ENCODE measurements around the gene LRRC43.

Gene LRRC43

DNA sequence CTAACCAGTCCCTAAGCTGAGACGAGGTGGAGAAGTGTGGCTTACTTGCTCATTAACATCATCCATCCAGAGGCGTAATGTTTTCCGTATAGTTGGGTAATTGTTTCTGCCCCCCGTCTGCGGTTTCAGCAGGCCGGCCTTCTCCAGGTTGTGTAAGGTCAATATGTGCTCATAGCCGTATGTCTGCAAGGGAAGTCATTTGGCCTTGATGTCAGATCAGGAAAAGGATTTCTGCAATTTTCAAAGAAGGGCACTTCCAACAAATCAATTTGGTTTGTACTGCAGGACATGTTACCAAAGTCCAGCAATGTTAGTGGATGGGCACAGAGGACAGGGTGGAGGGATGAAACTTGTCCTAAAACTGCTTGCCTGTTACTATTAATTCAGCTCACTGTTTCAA, 52.8 kb downstream of the LRRC43 start:
- no peaks in the 10 kb centered on the region for H3K9me3 ChIP-seq (ENCODE audit: low read length)
- H3K27me3 ChIP-seq (ENCODE audit: control insufficient read depth in 1 of 2, insufficient read depth in 2 of 2, low read length in 2 of 2): no peaks in the 10 kb centered on the region
- H3K27ac ChIP-seq (ENCODE audit: low read depth, low read length): no peak overlapping the region
- no peak overlapping the region for H3K4me3 ChIP-seq (ENCODE audit: low read depth in 1 of 2, low read length in 2 of 2)
- peaks cover 45% of the 10 kb centered on the region for H3K36me3 ChIP-seq (ENCODE audit: insufficient read depth, low read length)
- H3K9ac ChIP-seq (ENCODE audit: low read length): no peak overlapping the region
- no peaks in the 10 kb centered on the region for H3K4me1 ChIP-seq (ENCODE audit: insufficient read depth, low read length)

DNA sequence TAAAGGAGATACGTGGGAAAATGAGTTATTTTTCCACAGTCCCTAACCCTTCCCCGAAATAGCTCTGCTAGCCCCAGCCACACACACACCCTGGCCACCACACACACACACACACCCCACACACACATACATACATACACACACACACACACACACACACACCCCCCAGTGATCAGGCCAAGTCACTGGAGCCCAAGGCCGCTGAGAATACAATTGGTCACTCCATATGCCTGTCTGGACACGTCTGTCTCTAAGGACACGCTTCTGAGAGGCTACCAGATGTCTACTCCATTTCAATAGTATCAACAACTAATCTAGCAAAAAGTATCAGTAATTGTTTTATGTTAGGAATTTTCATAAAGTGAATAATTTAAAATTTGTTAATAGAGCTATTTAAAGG, 55.9 kb downstream of the LRRC43 start:
- H3K4me3 ChIP-seq (ENCODE audit: low read depth in 1 of 2, low read length in 2 of 2): no peak overlapping the region

DNA sequence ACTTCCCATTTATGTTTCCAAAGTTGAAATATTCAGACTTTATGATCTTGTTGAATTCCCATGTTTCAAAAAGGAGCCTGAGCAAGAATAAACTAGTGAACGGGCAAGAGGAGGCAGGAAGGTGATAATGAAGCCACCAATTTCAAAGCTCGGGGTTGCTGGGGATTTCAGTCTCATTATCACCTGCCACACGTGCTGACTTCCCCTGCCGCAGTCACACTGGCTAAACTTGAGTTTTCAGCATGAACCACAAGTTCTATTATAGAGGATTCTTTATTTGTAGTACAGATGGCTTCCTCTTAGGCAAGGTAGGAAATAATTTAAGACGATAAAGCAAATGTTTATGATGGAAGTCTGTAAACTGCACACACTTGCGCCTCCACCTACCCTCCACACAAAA, 61.0 kb downstream of the LRRC43 start:
- no peak overlapping the region for H3K4me3 ChIP-seq (ENCODE audit: low read depth in 1 of 2, low read length in 2 of 2)
- H3K27me3 ChIP-seq (ENCODE audit: control insufficient read depth in 1 of 2, insufficient read depth in 2 of 2, low read length in 2 of 2): no peaks in the 10 kb centered on the region
- no peaks in the 10 kb centered on the region for H3K4me1 ChIP-seq (ENCODE audit: insufficient read depth, low read length)
- H3K9me3 ChIP-seq (ENCODE audit: low read length): no peaks in the 10 kb centered on the region
- no peak overlapping the region for H3K27ac ChIP-seq (ENCODE audit: low read depth, low read length)
- H3K36me3 ChIP-seq (ENCODE audit: insufficient read depth, low read length): peaks cover 24% of the 10 kb centered on the region
- no peak overlapping the region for H3K9ac ChIP-seq (ENCODE audit: low read length)

More for the DNA sequence above, 55.9 kb downstream of the LRRC43 start:
- Histone ChIP-seq H3K27me3 (ENCODE audit: control insufficient read depth in 1 of 2, insufficient read depth in 2 of 2, low read length in 2 of 2) (no peaks in the 10 kb centered on the region), H3K36me3 (ENCODE audit: insufficient read depth, low read length) (peaks cover 38% of the 10 kb centered on the region), H3K27ac (ENCODE audit: low read depth, low read length) (no peak overlapping the region), H3K4me1 (ENCODE audit: insufficient read depth, low read length) (no peaks in the 10 kb centered on the region), H3K9ac (ENCODE audit: low read length) (no peak overlapping the region), H3K9me3 (ENCODE audit: low read length) (no peaks in the 10 kb centered on the region)

DNA sequence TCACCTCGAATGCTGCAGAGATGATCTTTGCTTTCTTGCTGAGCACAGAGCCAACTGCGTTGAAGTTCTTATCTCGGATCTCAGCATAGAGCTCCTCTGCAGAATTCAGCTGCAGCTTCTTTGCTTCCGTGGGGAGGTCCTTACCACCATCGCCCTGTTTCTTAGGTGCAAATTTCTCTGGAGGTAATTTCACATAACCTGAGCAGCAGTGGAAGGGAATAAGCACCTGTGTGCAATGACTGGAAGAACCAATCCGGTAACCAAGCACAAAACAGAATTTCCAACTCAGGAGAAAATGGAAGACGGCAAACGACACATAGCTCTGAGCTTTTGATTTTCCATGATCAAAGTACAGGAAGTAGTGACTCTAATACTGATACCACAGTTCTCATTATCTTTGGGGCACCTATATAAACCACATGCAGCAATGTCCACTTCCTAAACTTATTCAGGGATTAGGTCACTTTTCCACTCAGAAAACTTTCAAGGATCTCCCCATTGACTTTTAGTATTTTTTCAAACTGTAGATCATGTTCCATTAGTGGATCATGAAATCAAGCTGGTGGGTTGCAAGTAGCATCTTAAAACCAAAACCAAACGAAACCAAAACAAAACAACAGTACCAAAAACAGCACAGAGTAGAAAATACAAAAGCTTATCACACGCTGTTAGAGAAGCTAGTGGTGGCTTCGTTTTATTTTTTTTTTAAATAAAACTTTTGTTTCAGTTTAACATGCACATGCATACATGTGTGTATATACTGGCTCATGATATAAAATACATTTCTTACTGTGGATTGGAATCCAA, 61.8 kb downstream of the LRRC43 start:
- peaks cover 24% of the 10 kb centered on the region for H3K36me3 ChIP-seq (ENCODE audit: insufficient read depth, low read length)

DNA sequence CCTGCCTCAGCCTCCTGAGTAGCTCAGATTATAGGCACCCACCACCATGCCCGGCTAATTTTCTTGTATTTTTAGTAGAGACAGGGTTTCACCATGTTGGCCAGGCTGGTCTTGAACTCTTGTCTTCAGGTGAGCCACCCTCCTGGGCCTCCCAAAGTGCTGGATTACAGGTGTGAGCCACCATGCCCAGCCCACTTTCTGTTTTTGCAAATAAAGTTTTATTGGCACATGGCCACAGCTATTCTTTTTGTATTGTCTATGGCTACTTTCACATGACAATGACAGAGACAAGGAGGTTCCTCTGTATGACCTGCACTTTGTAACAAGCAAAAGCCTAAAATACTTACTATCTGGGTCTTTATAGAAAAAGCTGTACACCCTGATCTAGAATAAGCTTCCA, 62.6 kb downstream of the LRRC43 start:
- no peaks in the 10 kb centered on the region for H3K27me3 ChIP-seq (ENCODE audit: control insufficient read depth in 1 of 2, insufficient read depth in 2 of 2, low read length in 2 of 2)
- H3K27ac ChIP-seq (ENCODE audit: low read depth, low read length): no peak overlapping the region
- H3K4me1 ChIP-seq (ENCODE audit: insufficient read depth, low read length): no peaks in the 10 kb centered on the region
- H3K9me3 ChIP-seq (ENCODE audit: low read length): no peaks in the 10 kb centered on the region
- no peak overlapping the region for H3K9ac ChIP-seq (ENCODE audit: low read length)
- H3K4me3 ChIP-seq (ENCODE audit: low read depth in 1 of 2, low read length in 2 of 2): no peak overlapping the region
- peaks cover 29% of the 10 kb centered on the region for H3K36me3 ChIP-seq (ENCODE audit: insufficient read depth, low read length)

More for the DNA sequence above, 61.8 kb downstream of the LRRC43 start:
- H3K4me3 ChIP-seq (ENCODE audit: low read depth in 1 of 2, low read length in 2 of 2): no peak overlapping the region
- H3K4me1 ChIP-seq (ENCODE audit: insufficient read depth, low read length): no peaks in the 10 kb centered on the region
- no peaks in the 10 kb centered on the region for H3K9me3 ChIP-seq (ENCODE audit: low read length)
- no peak overlapping the region for H3K9ac ChIP-seq (ENCODE audit: low read length)
- no peaks in the 10 kb centered on the region for H3K27me3 ChIP-seq (ENCODE audit: control insufficient read depth in 1 of 2, insufficient read depth in 2 of 2, low read length in 2 of 2)
- H3K27ac ChIP-seq (ENCODE audit: low read depth, low read length): no peak overlapping the region

DNA sequence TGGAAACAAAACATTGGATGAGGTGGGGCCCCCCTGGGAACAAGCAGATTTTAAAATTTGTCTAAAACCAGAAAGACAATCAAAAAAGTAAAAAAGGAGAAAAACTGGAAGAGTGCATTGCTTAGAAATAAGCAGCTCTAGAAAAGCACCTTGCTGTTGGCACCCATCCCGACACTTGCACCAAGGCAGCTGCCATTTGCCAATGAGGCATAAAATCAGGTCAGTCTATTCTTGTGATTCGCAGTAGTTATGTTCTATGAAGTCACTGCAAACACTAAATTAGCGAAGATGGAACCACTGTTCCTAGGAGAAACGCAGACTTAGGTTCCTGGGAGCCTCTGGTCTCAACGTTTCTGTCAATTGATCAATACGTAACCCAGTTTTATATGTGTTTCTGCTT, 67.1 kb downstream of the LRRC43 start:
- H3K4me1 ChIP-seq (ENCODE audit: insufficient read depth, low read length): no peaks in the 10 kb centered on the region
- no peak overlapping the region for H3K9ac ChIP-seq (ENCODE audit: low read length)
- H3K36me3 ChIP-seq (ENCODE audit: insufficient read depth, low read length): peaks cover 23% of the 10 kb centered on the region
- H3K27me3 ChIP-seq (ENCODE audit: control insufficient read depth in 1 of 2, insufficient read depth in 2 of 2, low read length in 2 of 2): no peaks in the 10 kb centered on the region
- no peaks in the 10 kb centered on the region for H3K9me3 ChIP-seq (ENCODE audit: low read length)
- H3K4me3 ChIP-seq (ENCODE audit: low read depth in 1 of 2, low read length in 2 of 2): no peak overlapping the region
- no peak overlapping the region for H3K27ac ChIP-seq (ENCODE audit: low read depth, low read length)

DNA sequence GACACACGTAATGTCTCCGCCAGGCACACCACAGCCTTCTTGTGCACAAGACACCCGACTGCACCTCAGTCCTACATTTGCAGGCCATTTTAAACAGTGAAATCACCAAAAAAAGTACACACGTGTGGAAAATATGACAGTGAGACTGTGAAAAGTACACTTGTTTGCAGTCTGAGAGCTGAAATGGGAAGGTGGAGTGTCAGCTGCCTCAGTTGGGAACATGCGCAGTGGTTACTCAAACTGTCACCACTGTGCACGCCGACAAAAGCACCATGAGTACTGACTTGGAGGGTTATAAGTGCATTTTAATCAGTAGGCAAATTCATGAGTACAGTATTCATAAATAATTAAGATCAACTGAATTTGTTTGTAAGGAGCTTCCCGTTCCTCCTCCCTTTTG, 67.6 kb downstream of the LRRC43 start:
- H3K27ac ChIP-seq (ENCODE audit: low read depth, low read length): no peak overlapping the region
- no peaks in the 10 kb centered on the region for H3K4me1 ChIP-seq (ENCODE audit: insufficient read depth, low read length)
- no peaks in the 10 kb centered on the region for H3K9me3 ChIP-seq (ENCODE audit: low read length)
- H3K36me3 ChIP-seq (ENCODE audit: insufficient read depth, low read length): peaks cover 23% of the 10 kb centered on the region
- H3K9ac ChIP-seq (ENCODE audit: low read length): no peak overlapping the region
- no peaks in the 10 kb centered on the region for H3K27me3 ChIP-seq (ENCODE audit: control insufficient read depth in 1 of 2, insufficient read depth in 2 of 2, low read length in 2 of 2)
- H3K4me3 ChIP-seq (ENCODE audit: low read depth in 1 of 2, low read length in 2 of 2): no peak overlapping the region

All from muscle layer of colon (tissue), 2 donors.